ENCODE measurements around the gene ARMC10.

DNA sequence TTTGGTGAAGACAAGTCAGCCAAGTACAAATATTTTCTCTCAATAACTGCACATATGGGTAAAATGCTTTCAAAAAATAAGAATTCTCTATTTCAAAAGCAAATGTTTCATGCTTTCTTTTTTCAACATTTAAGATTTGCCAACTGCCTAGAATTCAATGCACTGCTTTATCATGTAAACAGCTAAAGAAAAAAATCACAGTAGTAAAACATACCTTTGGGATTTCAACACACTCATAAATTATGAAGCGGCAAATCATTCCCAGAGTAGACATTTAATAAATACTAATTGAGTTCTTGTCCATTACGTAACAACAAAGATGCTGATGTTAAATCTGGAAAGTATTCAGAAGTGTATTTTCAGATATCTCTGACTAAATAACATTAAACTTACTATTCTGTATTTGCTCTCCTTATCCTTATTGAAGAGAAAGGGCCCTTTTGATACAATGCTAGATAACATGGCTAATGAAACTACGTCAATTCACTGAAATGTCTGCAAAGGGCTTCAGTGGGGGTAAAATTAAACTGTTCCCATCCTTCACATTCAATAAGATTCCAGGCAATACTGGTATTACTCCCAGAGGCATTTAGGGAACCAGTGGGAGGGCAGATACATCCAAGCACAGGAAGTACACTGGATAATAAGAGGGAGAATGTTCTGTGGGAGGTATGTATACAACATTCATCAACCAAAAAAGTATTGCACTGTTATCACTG is 60.1 kb downstream of the ARMC10 start:
- TF ChIP-seq POLR2AphosphoS5 (IDR thresholded peaks at IDR 0.05) = no peak
- TF ChIP-seq, protein P1, sequence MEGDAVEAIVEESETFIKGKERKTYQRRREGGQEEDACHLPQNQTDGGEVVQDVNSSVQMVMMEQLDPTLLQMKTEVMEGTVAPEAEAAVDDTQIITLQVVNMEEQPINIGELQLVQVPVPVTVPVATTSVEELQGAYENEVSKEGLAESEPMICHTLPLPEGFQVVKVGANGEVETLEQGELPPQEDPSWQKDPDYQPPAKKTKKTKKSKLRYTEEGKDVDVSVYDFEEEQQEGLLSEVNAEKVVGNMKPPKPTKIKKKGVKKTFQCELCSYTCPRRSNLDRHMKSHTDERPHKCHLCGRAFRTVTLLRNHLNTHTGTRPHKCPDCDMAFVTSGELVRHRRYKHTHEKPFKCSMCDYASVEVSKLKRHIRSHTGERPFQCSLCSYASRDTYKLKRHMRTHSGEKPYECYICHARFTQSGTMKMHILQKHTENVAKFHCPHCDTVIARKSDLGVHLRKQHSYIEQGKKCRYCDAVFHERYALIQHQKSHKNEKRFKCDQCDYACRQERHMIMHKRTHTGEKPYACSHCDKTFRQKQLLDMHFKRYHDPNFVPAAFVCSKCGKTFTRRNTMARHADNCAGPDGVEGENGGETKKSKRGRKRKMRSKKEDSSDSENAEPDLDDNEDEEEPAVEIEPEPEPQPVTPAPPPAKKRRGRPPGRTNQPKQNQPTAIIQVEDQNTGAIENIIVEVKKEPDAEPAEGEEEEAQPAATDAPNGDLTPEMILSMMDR (IDR thresholded peaks at IDR 0.05; ENCODE audit: poor library complexity, severe bottlenecking) = no peak
- TF ChIP-seq TAF1 (IDR thresholded peaks at IDR 0.05; ENCODE audit: low read depth) = no peak
